A549 treated with Mapracorat at 1 μM for 4 hours (cell line): ENCODE measurements around the gene OR10G6. TPM values are rescaled to one million over a fixed set of nuclear protein-coding genes. Genes with fewer than 3 reads are reported as not detected.

Source experiments
- total RNA-seq: library from RNA; stranded (reverse); fragments of 200-300 nt; extraction: Qiagen RNA extraction; gene quantifications from 5 replicates; pipeline ENCODE4 v1.2.3, GENCODE V29; 2022

Gene OR10G6, protein sequence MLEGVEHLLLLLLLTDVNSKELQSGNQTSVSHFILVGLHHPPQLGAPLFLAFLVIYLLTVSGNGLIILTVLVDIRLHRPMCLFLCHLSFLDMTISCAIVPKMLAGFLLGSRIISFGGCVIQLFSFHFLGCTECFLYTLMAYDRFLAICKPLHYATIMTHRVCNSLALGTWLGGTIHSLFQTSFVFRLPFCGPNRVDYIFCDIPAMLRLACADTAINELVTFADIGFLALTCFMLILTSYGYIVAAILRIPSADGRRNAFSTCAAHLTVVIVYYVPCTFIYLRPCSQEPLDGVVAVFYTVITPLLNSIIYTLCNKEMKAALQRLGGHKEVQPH
- not detected in 5 replicates for total RNA-seq

DNA sequence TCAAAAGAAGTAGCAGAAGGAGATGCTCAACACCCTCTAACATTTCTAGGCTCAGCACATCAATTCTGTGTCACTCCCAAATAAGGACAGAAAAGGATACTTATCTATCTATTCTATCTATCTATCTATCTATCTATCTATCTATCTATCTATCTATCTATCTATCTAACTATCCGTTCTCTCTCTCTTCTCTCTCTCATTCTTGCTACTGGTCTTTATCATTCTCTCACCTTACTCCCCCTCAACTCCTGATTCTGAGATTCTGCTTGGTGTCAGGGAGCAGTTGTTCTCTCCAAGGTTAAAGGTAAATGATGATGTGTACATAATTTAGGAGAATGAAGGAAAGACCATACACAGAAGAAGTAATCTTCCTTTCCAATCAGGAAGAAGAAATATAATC, at the start of gene OR10G6:
OR10G6 (minus strand) TSS at position 43 of the 400 bp plus-strand sequence; CDS start at position 43, 0 bp downstream.

GRCh38 chr11:124041254-124041653, 46.3 kb upstream of the OR10G6 start, which contains the start of gene OR10G7:
OR10G7 (minus strand) TSS chr11:124041325; CDS start chr11:124039001, 2,324 bp downstream.

DNA sequence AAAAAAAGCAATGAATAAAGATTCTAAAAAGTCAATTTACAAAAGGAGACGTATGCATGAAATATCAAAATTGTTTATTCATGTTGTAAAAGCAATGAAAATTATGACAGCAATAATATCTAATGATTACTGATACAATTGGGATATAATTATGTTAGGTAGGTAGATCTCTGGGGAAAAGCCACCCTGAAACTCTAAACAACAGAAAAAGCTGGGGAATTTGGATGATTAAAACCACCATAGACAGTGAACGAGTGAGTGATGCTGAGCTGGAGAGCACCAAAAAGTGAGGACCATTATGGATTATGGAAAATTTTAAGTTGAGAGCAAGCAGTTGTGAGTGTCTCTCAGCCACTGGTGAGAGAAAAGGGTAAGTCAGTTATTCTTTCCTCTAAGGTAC, 31.5 kb upstream of the OR10G6 start, which contains the start of gene OR10G8:
OR10G8 (plus strand) TSS at position 301 of the 400 bp plus-strand sequence. CDS start 2,825 bp downstream, outside the sequence.

GRCh38 chr11:124012697-124013096, 17.7 kb upstream of the OR10G6 start, which contains the start of gene OR10G4:
OR10G4 (plus strand) TSS chr11:124012997; CDS start chr11:124015575, 2,578 bp downstream.

GRCh38 chr11:123977731-123978347, 17.1 kb downstream of the OR10G6 start, which contains the start of gene OR10S1:
OR10S1 (minus strand) TSS chr11:123977781; CDS start chr11:123977664, 117 bp downstream.

Other genes with a start within 250 kb of the OR10G6 start
- gene OR6X1, start 240.6 kb downstream of the OR10G6 start, total RNA-seq, result not detected in 5 replicates
- gene OR6M1, start 188.8 kb downstream of the OR10G6 start, total RNA-seq, result not detected in 5 replicates
- not detected in 5 replicates for gene TMEM225, start 109.5 kb downstream of the OR10G6 start, total RNA-seq
- not detected in 5 replicates for gene OR8D4, start 93.0 kb downstream of the OR10G6 start, total RNA-seq
- not detected in 5 replicates for gene OR4D5, start 55.5 kb downstream of the OR10G6 start, total RNA-seq
- not detected in 5 replicates for gene OR6T1, start 51.3 kb downstream of the OR10G6 start, total RNA-seq
- gene OR10S1, start 17.4 kb downstream of the OR10G6 start, total RNA-seq, result not detected in 5 replicates
- not detected in 5 replicates for gene OR10G4, start 17.8 kb upstream of the OR10G6 start, total RNA-seq
- not detected in 5 replicates for gene OR10G9, start 27.9 kb upstream of the OR10G6 start, total RNA-seq
- not detected in 5 replicates for gene OR10G8, start 31.6 kb upstream of the OR10G6 start, total RNA-seq
- gene OR10G7, start 46.2 kb upstream of the OR10G6 start, total RNA-seq, result not detected in 5 replicates
- gene VWA5A, start 120.3 kb upstream of the OR10G6 start, total RNA-seq, result 0.16 to 0.36 TPM (median 0.28 TPM) in 5 replicates
- gene OR10D3, start 188.2 kb upstream of the OR10G6 start, total RNA-seq, result not detected in 5 replicates
- not detected in 5 replicates for gene OR8G1, start 245.9 kb upstream of the OR10G6 start, total RNA-seq